Ovary (tissue), 3 donors: ENCODE results near the gene ZNF470.

ENCODE experiments used
- CTCF ChIP-seq, 3 donors: fragments of 450-650 bp in 2 of 3; fragments of 200-600 bp in 1 of 3; IDR thresholded peaks; one replicate each; pipeline versions ENCODE4 v1.5.1 to v1.8.0; 2016 to 2022; ENCODE audit warnings: antibody characterized with exemption in 3 of 3, mild to moderate bottlenecking in 1 of 3
- EP300 ChIP-seq: sonication (generic); formaldehyde crosslinking; IDR thresholded peaks from one replicate; pipeline ENCODE4 v1.6.1; 2017; ENCODE audit warnings: antibody characterized with exemption
- POLR2A ChIP-seq: fragments of 450-650 bp; IDR thresholded peaks from one replicate; pipeline ENCODE4 v1.6.1; 2017; ENCODE audit warnings: antibody characterized with exemption, mild to moderate bottlenecking, moderate library complexity
- donor health status: DM: no; HTN: no; CAD: no.

GRCh38 chr19:56577719-56578602, 10.7 kb downstream of the ZNF470 start:
- TF ChIP-seq CTCF (IDR thresholded peaks at IDR 0.05) (no peak), POLR2A (no peak), EP300 (no peak)
